GM23338 (cell line): ENCODE measurements around the gene LONP1. TPM values are rescaled to one million over a fixed set of nuclear protein-coding genes. Genes with fewer than 3 reads are reported as not detected.

ENCODE experiments used
- CREB1 ChIP-seq: fragments of 250-450 bp; sonication (Bioruptor Pico); IDR thresholded peaks from 2 replicates; pipeline ENCODE4 v1.5.0; 2020; ENCODE audit warnings: low read depth, mild to moderate bottlenecking, moderate library complexity
- CTCF ChIP-seq, 2 experiments: fragments of 200-600 bp in 1 of 2; sonication (generic) in 1 of 2; conservative IDR thresholded peaks; 2 replicates each; pipeline versions ENCODE4 v1.5.1 to v1.6.1; 2016 to 2017; ENCODE audit warnings: antibody characterized with exemption in 2 of 2, low read depth in 2 of 2, mild to moderate bottlenecking in 2 of 2, moderate library complexity in 1 of 2
- EZH2 ChIP-seq: fragments of 200-600 bp; sonication (generic); IDR thresholded peaks from one replicate; pipeline ENCODE4 v1.8.0; 2017; ENCODE audit warnings: antibody characterized with exemption, mild to moderate bottlenecking, low read depth; ENCODE audit not compliant: unreplicated experiment
- EZH2phosphoT487 ChIP-seq: fragments of 200-600 bp; sonication (generic); IDR thresholded peaks from one replicate; pipeline ENCODE4 v1.8.1; 2018; ENCODE audit warnings: antibody characterized with exemption; ENCODE audit not compliant: unreplicated experiment
- JUNB ChIP-seq: IDR thresholded peaks from one replicate; pipeline ENCODE4 v1.6.1; 2016; ENCODE audit warnings: antibody characterized with exemption; ENCODE audit not compliant: unreplicated experiment
- NANOG ChIP-seq: IDR thresholded peaks from 2 replicates; pipeline ENCODE4 v1.6.1; 2016; ENCODE audit warnings: antibody characterized with exemption, borderline replicate concordance
- POLR2AphosphoS5 ChIP-seq: IDR thresholded peaks from 2 replicates; pipeline ENCODE4 v1.6.1; 2016; ENCODE audit warnings: antibody characterized with exemption, low read depth
- STAT1 ChIP-seq: IDR thresholded peaks from one replicate; pipeline ENCODE4 v1.6.1; 2016; ENCODE audit warnings: antibody characterized with exemption; ENCODE audit not compliant: unreplicated experiment
- ZNF114 ChIP-seq: fragments of 250-450 bp; sonication (Bioruptor Pico); IDR thresholded peaks from 2 replicates; pipeline ENCODE4 v1.5.0; 2020; ENCODE audit warnings: mild to moderate bottlenecking, moderate library complexity
- ZNF331 ChIP-seq: fragments of 250-450 bp; sonication (Bioruptor Pico); IDR thresholded peaks from 2 replicates; pipeline ENCODE4 v1.5.0; 2020; ENCODE audit warnings: low read depth, mild to moderate bottlenecking, moderate library complexity
- ZNF462 ChIP-seq: fragments of 250-450 bp; sonication (Bioruptor Pico); IDR thresholded peaks from 2 replicates; pipeline ENCODE4 v1.5.0; 2020; ENCODE audit warnings: mild to moderate bottlenecking, moderate library complexity
- polyA plus RNA-seq: library from polyadenylated mRNA; unstranded; fragments of >200 nt; fragmentation: Nextera tagmentation; extraction: Ambion mirVana; gene quantifications from 2 replicates; pipeline ENCODE4 v1.2.1, GENCODE V29; 2016
- total RNA-seq: library from RNA; depleted of rRNA; stranded (reverse); fragments of >200 nt; shearing (Covaris generic); gene quantifications from 2 replicates; pipeline ENCODE4 v1.2.3, GENCODE V29; 2014
- TF ChIP-seq, protein P1 (sequence below): IDR thresholded peaks from 2 replicates; pipeline ENCODE4 v1.6.1; 2016; ENCODE audit warnings: antibody characterized with exemption

The LONP1 gene
- total and polyA plus RNA-seq, 2 experiments from 2014 or later, result 68.6 to 137 TPM

- no peak for TF ChIP-seq ZNF462 (CRISPR knock-in tag)
- TF ChIP-seq EZH2, result no peak
- no peak for TF ChIP-seq CTCF (conservative IDR thresholded peaks at IDR 0.05; ENCODE audit: low read depth in 2 of 2)
- no peak for TF ChIP-seq JUNB
- TF ChIP-seq, protein P1, sequence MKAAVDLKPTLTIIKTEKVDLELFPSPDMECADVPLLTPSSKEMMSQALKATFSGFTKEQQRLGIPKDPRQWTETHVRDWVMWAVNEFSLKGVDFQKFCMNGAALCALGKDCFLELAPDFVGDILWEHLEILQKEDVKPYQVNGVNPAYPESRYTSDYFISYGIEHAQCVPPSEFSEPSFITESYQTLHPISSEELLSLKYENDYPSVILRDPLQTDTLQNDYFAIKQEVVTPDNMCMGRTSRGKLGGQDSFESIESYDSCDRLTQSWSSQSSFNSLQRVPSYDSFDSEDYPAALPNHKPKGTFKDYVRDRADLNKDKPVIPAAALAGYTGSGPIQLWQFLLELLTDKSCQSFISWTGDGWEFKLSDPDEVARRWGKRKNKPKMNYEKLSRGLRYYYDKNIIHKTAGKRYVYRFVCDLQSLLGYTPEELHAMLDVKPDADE, result no peak
- TF ChIP-seq NANOG, result no peak
- no peak for TF ChIP-seq CREB1 (CRISPR knock-in tag)
- no peak for TF ChIP-seq STAT1
- no peak for TF ChIP-seq POLR2AphosphoS5
- TF ChIP-seq ZNF114 (CRISPR knock-in tag), result no peak
- TF ChIP-seq ZNF331 (CRISPR knock-in tag), result no peak
- TF ChIP-seq EZH2phosphoT487, result no peak
Observed at GRCh38 chr19:5666921-5667610, 52.9 kb downstream of the LONP1 start (continued).
